GM19239 (cell line): ENCODE data around the gene MCHR2.

Source experiments
- DNase-seq: peaks from one replicate; pipeline ENCODE4 v3.0.0; 2011; ENCODE audit warnings: low spot score; ENCODE audit not compliant: insufficient read length
- FAIRE-seq: peaks from 2 replicates; lab custom pipeline; 2011; peaks lifted over from hg19 to GRCh38; lab: Jason Lieb, UNC

The MCHR2 gene

GRCh38 chr6:99905209-99906106 is 88.6 kb downstream of the MCHR2 start:
- FAIRE-seq = no peak

DNA sequence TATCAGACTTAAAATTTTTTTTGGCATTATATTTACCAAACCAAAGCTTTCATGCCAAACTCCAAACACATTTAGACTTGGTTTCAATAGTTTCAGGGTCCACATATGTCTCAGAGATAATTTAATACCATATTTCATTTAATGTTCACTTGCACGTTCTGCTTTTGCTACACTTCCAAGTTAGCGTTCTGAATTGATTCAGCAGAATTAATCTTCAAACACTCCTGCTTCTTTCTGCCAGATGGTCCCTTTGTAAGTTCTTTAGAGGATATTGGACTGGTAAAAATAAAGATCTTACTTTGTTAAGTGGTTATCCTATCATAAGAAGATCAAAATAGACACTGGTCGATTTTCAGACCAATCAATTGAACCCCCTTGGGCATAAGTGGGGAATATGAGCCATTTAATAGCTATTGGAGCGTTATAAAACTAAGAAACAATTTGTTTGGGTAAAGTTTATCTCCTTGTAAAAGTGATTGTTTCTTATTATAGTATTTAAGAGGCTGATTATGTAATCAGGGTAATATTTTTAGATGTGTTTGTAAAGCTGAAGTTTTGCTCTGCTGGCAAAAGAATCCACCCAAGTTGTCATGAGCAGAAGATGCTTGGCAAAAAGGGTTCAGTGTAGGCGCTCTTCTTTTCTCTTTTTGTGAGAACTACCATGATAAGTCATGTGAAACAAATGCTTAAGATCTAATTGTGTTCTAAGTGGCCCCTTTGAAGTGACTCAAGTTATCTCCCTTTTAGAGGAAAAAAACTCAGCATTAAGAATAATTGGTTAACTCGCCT is 92.2 kb downstream of the MCHR2 start:
- DNase-seq (no peak), FAIRE-seq (no peak)

More at GRCh38 chr6:99905209-99906106, 88.6 kb downstream of the MCHR2 start:
- DNase-seq = peak; percentile 22

- FAIRE-seq (no peak), DNase-seq (no peak)
Measured at GRCh38 chr6:99894815-99895214, 99.2 kb downstream of the MCHR2 start.

DNA sequence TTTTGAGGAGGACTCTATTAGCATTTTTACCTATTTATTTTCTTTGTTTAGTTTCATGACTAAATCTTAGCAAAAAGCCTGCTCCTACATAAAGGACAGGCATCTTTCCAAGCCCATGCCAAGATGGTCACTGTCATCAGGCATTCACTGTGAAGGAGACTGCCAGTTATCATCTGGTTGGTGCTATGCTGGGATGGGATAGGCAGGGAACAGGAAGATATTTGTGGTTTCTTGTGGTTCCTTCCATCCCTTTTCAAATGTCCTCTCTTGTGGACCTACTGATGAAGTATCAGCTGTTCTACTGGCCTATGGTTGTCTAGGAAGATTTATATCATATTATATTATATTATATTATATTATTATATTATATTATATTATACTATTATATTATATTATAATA is 107.0 kb downstream of the MCHR2 start:
- FAIRE-seq = no peak
- DNase-seq = no peak

DNA sequence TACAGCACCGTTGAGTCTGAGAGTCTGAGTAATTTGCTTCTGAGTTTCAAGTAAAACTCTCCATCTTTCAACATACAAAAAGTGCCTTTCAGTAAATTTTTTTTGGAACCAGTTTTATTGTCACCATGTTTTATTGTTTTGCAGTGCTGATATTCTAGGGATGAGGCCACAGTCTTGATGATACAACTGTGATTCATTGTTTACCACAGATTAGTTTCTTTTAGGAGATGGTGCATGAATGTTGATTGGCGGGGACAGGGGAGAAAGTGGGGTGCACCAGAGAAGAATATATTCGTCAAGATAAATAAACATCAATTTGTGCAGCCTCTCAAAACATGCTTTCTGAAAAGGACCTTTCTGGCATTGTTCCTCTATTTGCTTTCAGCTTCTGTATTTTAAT is 109.0 kb downstream of the MCHR2 start:
- no peak for FAIRE-seq
- DNase-seq = no peak

DNA sequence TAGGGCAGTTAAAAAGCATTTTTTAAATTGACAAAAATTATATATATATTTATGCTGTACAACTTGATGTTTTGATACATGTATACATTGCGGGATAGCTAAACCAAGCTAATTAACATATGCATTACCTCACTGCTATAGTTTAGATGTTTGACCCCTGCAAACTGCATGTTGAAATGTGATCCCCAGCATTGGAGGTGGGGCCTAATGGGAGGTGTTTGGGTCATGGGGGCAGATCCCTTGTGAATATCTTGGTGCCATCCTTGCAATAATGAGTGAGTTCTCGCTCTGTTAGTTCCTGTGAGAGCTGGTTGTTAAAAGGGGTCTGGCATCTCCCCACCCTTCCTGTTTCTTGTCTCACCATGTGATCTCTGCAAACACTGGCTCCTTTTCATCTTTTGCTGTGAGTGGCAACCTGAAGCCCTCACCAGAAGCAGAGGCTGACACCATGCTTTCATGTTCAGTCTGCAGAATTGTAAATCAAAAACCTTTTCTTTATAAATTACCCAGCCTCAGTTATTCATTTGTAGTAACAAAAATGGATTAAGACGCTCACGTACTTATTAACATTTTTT is 111.8 kb downstream of the MCHR2 start:
- no peak for DNase-seq
- no peak for FAIRE-seq

DNA sequence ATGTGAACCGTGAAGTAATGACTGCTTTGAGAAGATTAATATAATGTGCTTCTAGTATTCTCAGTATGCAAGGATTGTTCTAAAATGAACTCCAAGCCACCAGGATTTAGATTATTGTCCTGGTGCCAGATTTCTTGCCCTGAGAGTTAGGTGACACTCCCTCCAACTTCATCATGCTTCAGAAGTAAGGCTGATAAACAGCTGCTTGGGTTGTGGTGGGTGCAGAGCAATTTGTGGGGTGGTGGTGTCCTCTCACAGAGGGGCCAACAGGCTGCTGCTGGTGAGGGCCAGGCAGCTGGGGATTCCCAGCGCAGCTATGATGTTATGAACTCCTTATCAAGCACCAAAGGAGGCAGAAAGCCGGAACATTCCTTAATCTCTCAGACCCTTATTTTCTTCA is 114.6 kb downstream of the MCHR2 start:
- DNase-seq (no peak), FAIRE-seq (no peak)

DNA sequence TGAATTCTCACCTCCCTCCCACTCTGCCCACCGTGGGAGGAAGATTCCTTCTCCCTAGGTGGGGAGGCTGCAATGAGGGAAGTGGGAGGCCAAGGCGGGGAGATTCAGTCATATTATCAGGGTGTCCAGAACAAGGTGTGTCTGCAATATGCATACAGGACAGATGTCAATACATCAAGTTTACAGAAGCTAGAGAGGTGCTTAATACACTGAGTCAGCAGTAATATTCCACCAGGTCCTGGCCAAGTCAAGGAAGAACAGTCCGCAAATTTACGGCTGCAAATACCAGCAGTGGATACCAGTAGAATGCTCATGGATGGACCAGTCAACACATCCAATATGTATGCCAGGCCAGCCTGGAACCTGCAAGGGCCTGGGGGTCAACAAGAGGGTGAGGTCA is 119.0 kb downstream of the MCHR2 start:
- FAIRE-seq (no peak), DNase-seq (no peak)

- FAIRE-seq (no peak), DNase-seq (no peak)
Measured at GRCh38 chr6:99873084-99873483, 120.9 kb downstream of the MCHR2 start.

- no peak for FAIRE-seq
Measured at GRCh38 chr6:99871641-99872040, 122.4 kb downstream of the MCHR2 start.

More at GRCh38 chr6:99871641-99872040, 122.4 kb downstream of the MCHR2 start:
- no peak for DNase-seq
